Measurements from ENCODE around the gene RPS6KL1. TPM values are rescaled to one million over a fixed set of nuclear protein-coding genes. Genes with fewer than 3 reads are reported as not detected.
"Not testable (repeated sequence)": the region's sequence is repeated elsewhere in the genome, so short reads cannot be mapped to it uniquely, and the experiment has no call there.

Gene RPS6KL1
- total RNA-seq, 5 donors from 2014 or later (not counting 1 experiment from before 2014, with no cell fraction given) = 3.2 to 15.3 (median 6.2) TPM

- Histone ChIP-seq H3K27me3 (replicated peaks in 1 of 2; ENCODE audit: control insufficient read depth in 2 of 2, extremely low read depth in 1 of 2, insufficient read depth in 2 of 2, low read length in 1 of 2) (peaks cover 0 to 18% of the 10 kb centered on the region in 2 experiments), H3K4me3 (ENCODE audit: control insufficient read depth in 1 of 2, extremely low read depth in 1 of 2, low read length in 1 of 2) (no peak overlapping the region), H3K4me1 (ENCODE audit: control insufficient read depth in 1 of 2, extremely low read depth in 1 of 2, insufficient read depth in 2 of 2, low read length in 2 of 2) (peaks cover 2 to 4% of the 10 kb centered on the region in 2 experiments), H3K36me3 (ENCODE audit: control insufficient read depth in 2 of 2, extremely low read depth in 1 of 2, insufficient read depth in 1 of 2, low read length in 1 of 2) (no peaks in the 10 kb centered on the region), H3K9me3 (no peaks in the 10 kb centered on the region), H3K27ac (ENCODE audit: low read length) (no peak overlapping the region)
- Mint-ChIP-seq H3K27me3 (peaks cover 0 to 2% of the 10 kb centered on the region in 2 donors), H3K36me3 (no peaks in the 10 kb centered on the region), H3K4me3 (no peak overlapping the region), H3K9me3 (peaks cover 0 to 8% (median 4%) of the 10 kb centered on the region in 3 donors), H3K27ac (no peak overlapping the region), H3K4me1 (peaks cover 17 to 26% (median 17%) of the 10 kb centered on the region in 3 donors)
- CTCF ChIA-PET = interaction anchor here in 1 of 2 donors (0.5 to 1.1 kb wide), 2 partner anchors 55 to 74 kb away, joined by 3 to 6 read pairs; no protein-coding TSS in a partner anchor
- no peak for ATAC-seq (replicated peaks in 1 of 4)
- POLR2A ChIA-PET = no interaction called here
- 76% methylated on average over 22 of the region's 26 CpGs for WGBS (ENCODE audit: insufficient coverage)
- no peak for DNase-seq
Observed at GRCh38 chr14:74934476-74935359, 11.7 kb upstream of the RPS6KL1 start.

GRCh38 chr14:74934041-74934440 lies 11.0 kb upstream of the RPS6KL1 start:
- ChIA-PET POLR2A (no interaction called here), CTCF (interaction anchor here (0.5 to 1.1 kb wide), 2 partner anchors 18 to 73 kb away, joined by 3 read pairs; no protein-coding TSS in a partner anchor)
- no peak overlapping the region for H3K27ac Mint-ChIP-seq
- Histone ChIP-seq H3K9me3 (no peaks in the 10 kb centered on the region), H3K36me3 (ENCODE audit: control insufficient read depth in 2 of 2, extremely low read depth in 1 of 2, insufficient read depth in 1 of 2, low read length in 1 of 2) (no peaks in the 10 kb centered on the region), H3K27ac (ENCODE audit: low read length) (no peak overlapping the region), H3K4me3 (ENCODE audit: control insufficient read depth in 1 of 2, extremely low read depth in 1 of 2, low read length in 1 of 2) (no peak overlapping the region), H3K4me1 (ENCODE audit: control insufficient read depth in 1 of 2, extremely low read depth in 1 of 2, insufficient read depth in 2 of 2, low read length in 2 of 2) (peaks cover 3 to 4% of the 10 kb centered on the region in 2 experiments), H3K27me3 (replicated peaks in 1 of 2; ENCODE audit: control insufficient read depth in 2 of 2, extremely low read depth in 1 of 2, insufficient read depth in 2 of 2, low read length in 1 of 2) (peaks cover 0 to 18% of the 10 kb centered on the region in 2 experiments)
- peaks cover 17 to 28% (median 19%) of the 10 kb centered on the region in 3 donors for H3K4me1 Mint-ChIP-seq
- no peaks in the 10 kb centered on the region for H3K36me3 Mint-ChIP-seq
- ATAC-seq (replicated peaks in 1 of 4) (no peak), DNase-seq (no peak)
- peaks cover 0 to 2% of the 10 kb centered on the region in 2 donors for H3K27me3 Mint-ChIP-seq
- H3K9me3 Mint-ChIP-seq = peaks cover 0 to 8% (median 4%) of the 10 kb centered on the region in 3 donors
- H3K4me3 Mint-ChIP-seq = no peak overlapping the region
- 40% methylated on average over 1 of the region's 4 CpGs for WGBS (ENCODE audit: insufficient coverage)

GRCh38 chr14:74932936-74933335 lies 9.9 kb upstream of the RPS6KL1 start:
- H3K4me3 Mint-ChIP-seq; H3K4me1 ChIP-seq (ENCODE audit: control insufficient read depth in 1 of 2, extremely low read depth in 1 of 2, insufficient read depth in 2 of 2, low read length in 2 of 2); H3K27ac ChIP-seq (ENCODE audit: low read length); H3K9me3 ChIP-seq; H3K27ac Mint-ChIP-seq; DNase-seq; H3K36me3 Mint-ChIP-seq; H3K4me3 ChIP-seq (ENCODE audit: control insufficient read depth in 1 of 2, extremely low read depth in 1 of 2, low read length in 1 of 2); ATAC-seq (replicated peaks in 1 of 4); H3K9me3 Mint-ChIP-seq; POLR2A ChIA-PET; H3K27me3 Mint-ChIP-seq; CTCF ChIA-PET; H3K36me3 ChIP-seq (ENCODE audit: control insufficient read depth in 2 of 2, extremely low read depth in 1 of 2, insufficient read depth in 1 of 2, low read length in 1 of 2): not testable (repeated sequence)
- no CpG with 5 or more reads among the region's 4 CpGs for WGBS (ENCODE audit: insufficient coverage)
- peaks cover 0 to 18% of the 10 kb centered on the region in 2 experiments for H3K27me3 ChIP-seq (replicated peaks in 1 of 2; ENCODE audit: control insufficient read depth in 2 of 2, extremely low read depth in 1 of 2, insufficient read depth in 2 of 2, low read length in 1 of 2)
- peaks cover 17 to 22% (median 19%) of the 10 kb centered on the region in 3 donors for H3K4me1 Mint-ChIP-seq

GRCh38 chr14:74932401-74932901 lies 9.4 kb upstream of the RPS6KL1 start:
- H3K36me3 Mint-ChIP-seq = no peaks in the 10 kb centered on the region
- ATAC-seq (replicated peaks in 1 of 4) (no peak), DNase-seq (no peak)
- Histone ChIP-seq H3K4me3 (ENCODE audit: control insufficient read depth in 1 of 2, extremely low read depth in 1 of 2, low read length in 1 of 2) (no peak overlapping the region), H3K27me3 (replicated peaks in 1 of 2; ENCODE audit: control insufficient read depth in 2 of 2, extremely low read depth in 1 of 2, insufficient read depth in 2 of 2, low read length in 1 of 2) (peaks cover 0 to 18% of the 10 kb centered on the region in 2 experiments), H3K9me3 (no peaks in the 10 kb centered on the region), H3K27ac (ENCODE audit: low read length) (no peak overlapping the region), H3K4me1 (ENCODE audit: control insufficient read depth in 1 of 2, extremely low read depth in 1 of 2, insufficient read depth in 2 of 2, low read length in 2 of 2) (peaks cover 3 to 4% of the 10 kb centered on the region in 2 experiments), H3K36me3 (ENCODE audit: control insufficient read depth in 2 of 2, extremely low read depth in 1 of 2, insufficient read depth in 1 of 2, low read length in 1 of 2) (no peaks in the 10 kb centered on the region)
- H3K27ac Mint-ChIP-seq = no peak overlapping the region
- ChIA-PET CTCF (interaction anchor here in 1 of 2 donors (0.6 kb wide), 1 partner anchor 25 kb away, joined by 3 read pairs; no protein-coding TSS in a partner anchor), POLR2A (interaction anchor here in 1 of 2 donors (0.7 kb wide), 2 partner anchors 20 to 242 kb away, joined by 6 to 11 read pairs; no protein-coding TSS in a partner anchor)
- H3K27me3 Mint-ChIP-seq = peaks cover 0 to 2% of the 10 kb centered on the region in 2 donors
- H3K4me1 Mint-ChIP-seq = peaks cover 16 to 19% (median 16%) of the 10 kb centered on the region in 3 donors
- no peaks in the 10 kb centered on the region for H3K9me3 Mint-ChIP-seq
- WGBS (ENCODE audit: insufficient coverage) = 41% methylated on average over 4 of the region's 6 CpGs
- H3K4me3 Mint-ChIP-seq = no peak overlapping the region

- H3K4me3 Mint-ChIP-seq; ATAC-seq (replicated peaks in 1 of 4): not testable (repeated sequence)
- WGBS (ENCODE audit: insufficient coverage) = 93% methylated on average over 4 of the region's 9 CpGs
Observed at GRCh38 chr14:74931744-74932143, 8.7 kb upstream of the RPS6KL1 start.

GRCh38 chr14:74929242-74929641 lies 6.2 kb upstream of the RPS6KL1 start:
- ChIA-PET POLR2A (interaction anchor here in 1 of 2 donors (0.6 kb wide), 1 partner anchor 194 kb away, joined by 16 read pairs; no protein-coding TSS in a partner anchor), CTCF (interaction anchor here in 1 of 2 donors (0.6 kb wide), 1 partner anchor 64 kb away, joined by 3 read pairs; no protein-coding TSS in a partner anchor)
- DNase-seq (no peak), ATAC-seq (replicated peaks in 1 of 4) (no peak)
- no peaks in the 10 kb centered on the region for H3K9me3 ChIP-seq
- H3K27ac Mint-ChIP-seq = no peak overlapping the region
- no peak overlapping the region for H3K4me3 ChIP-seq (ENCODE audit: control insufficient read depth in 1 of 2, extremely low read depth in 1 of 2, low read length in 1 of 2)
- no peak overlapping the region for H3K4me3 Mint-ChIP-seq
- peaks cover under 1 to 9% of the 10 kb centered on the region in 2 donors for H3K27me3 Mint-ChIP-seq
- H3K36me3 ChIP-seq (ENCODE audit: control insufficient read depth in 2 of 2, extremely low read depth in 1 of 2, insufficient read depth in 1 of 2, low read length in 1 of 2) = no peaks in the 10 kb centered on the region
- peaks cover 0 to 16% of the 10 kb centered on the region in 2 experiments for H3K27me3 ChIP-seq (replicated peaks in 1 of 2; ENCODE audit: control insufficient read depth in 2 of 2, extremely low read depth in 1 of 2, insufficient read depth in 2 of 2, low read length in 1 of 2)
- no peaks in the 10 kb centered on the region for H3K9me3 Mint-ChIP-seq
- H3K36me3 Mint-ChIP-seq = no peaks in the 10 kb centered on the region
- H3K27ac ChIP-seq (ENCODE audit: low read length) = no peak overlapping the region
- peaks cover 8 to 12% (median 9%) of the 10 kb centered on the region in 3 donors for H3K4me1 Mint-ChIP-seq
- peaks cover 3 to 4% of the 10 kb centered on the region in 2 experiments for H3K4me1 ChIP-seq (ENCODE audit: control insufficient read depth in 1 of 2, extremely low read depth in 1 of 2, insufficient read depth in 2 of 2, low read length in 2 of 2)
- WGBS (ENCODE audit: insufficient coverage) = 55% methylated on average over 6 of the region's 6 CpGs

More at GRCh38 chr14:74931744-74932143, 8.7 kb upstream of the RPS6KL1 start:
- POLR2A ChIA-PET = interaction anchor here in 1 of 2 donors (0.5 to 0.7 kb wide), 3 partner anchors 21 to 242 kb away, joined by 5 to 11 read pairs (median 6); partner anchors contain the start of gene YLPM1
- H3K36me3 ChIP-seq (ENCODE audit: control insufficient read depth in 2 of 2, extremely low read depth in 1 of 2, insufficient read depth in 1 of 2, low read length in 1 of 2); H3K4me1 ChIP-seq (ENCODE audit: control insufficient read depth in 1 of 2, extremely low read depth in 1 of 2, insufficient read depth in 2 of 2, low read length in 2 of 2); H3K9me3 ChIP-seq; H3K27ac ChIP-seq (ENCODE audit: low read length); H3K4me3 ChIP-seq (ENCODE audit: control insufficient read depth in 1 of 2, extremely low read depth in 1 of 2, low read length in 1 of 2); H3K9me3 Mint-ChIP-seq; DNase-seq; H3K36me3 Mint-ChIP-seq; H3K27ac Mint-ChIP-seq; H3K27me3 Mint-ChIP-seq: not testable (repeated sequence)
- CTCF ChIA-PET = interaction anchor here in 1 of 2 donors (0.6 to 0.7 kb wide), 3 partner anchors 48 to 158 kb away, joined by 3 read pairs; no protein-coding TSS in a partner anchor
- H3K4me1 Mint-ChIP-seq = peaks cover 9 to 12% (median 9%) of the 10 kb centered on the region in 3 donors
- peaks cover 0 to 18% of the 10 kb centered on the region in 2 experiments for H3K27me3 ChIP-seq (replicated peaks in 1 of 2; ENCODE audit: control insufficient read depth in 2 of 2, extremely low read depth in 1 of 2, insufficient read depth in 2 of 2, low read length in 1 of 2)
